Activated CD4-positive, alpha-beta T cell treated with anti-CD3 and anti-CD28 coated beads, Interleukin-2, amount 50 U/mL, for 1 hour (primary cell): ENCODE measurements around the gene NEURL1B.
"Not testable (repeated sequence)": the region's sequence is repeated elsewhere in the genome, so short reads cannot be mapped to it uniquely, and the experiment has no call there.

Source experiments
- DNase-seq: peaks from one replicate; pipeline ENCODE4 v3.0.0-alpha.2; 2020

The NEURL1B gene

GRCh38 chr5:172700365-172701290 is 59.6 kb downstream of the NEURL1B start:
- DNase-seq: no peak

GRCh38 chr5:172701291-172701656 is 60.2 kb downstream of the NEURL1B start:
- no peak for DNase-seq

- no peak for DNase-seq
These were observed 62.9 kb downstream of the NEURL1B start for GRCh38 chr5:172703952-172704351.

GRCh38 chr5:172705576-172706084 is 64.6 kb downstream of the NEURL1B start:
- no peak for DNase-seq

GRCh38 chr5:172706796-172707195 is 65.7 kb downstream of the NEURL1B start:
- DNase-seq: no peak

GRCh38 chr5:172707285-172708182 is 66.5 kb downstream of the NEURL1B start:
- DNase-seq: no peak

- DNase-seq: no peak
These were observed 67.1 kb downstream of the NEURL1B start for GRCh38 chr5:172708183-172708505.

GRCh38 chr5:172710676-172711075 is 69.6 kb downstream of the NEURL1B start:
- no peak for DNase-seq

- DNase-seq: not testable (repeated sequence)
These were observed 70.3 kb downstream of the NEURL1B start for GRCh38 chr5:172711321-172711861.

- DNase-seq: no peak
These were observed 71.5 kb downstream of the NEURL1B start for GRCh38 chr5:172712610-172713009.

GRCh38 chr5:172713113-172713808 is 72.2 kb downstream of the NEURL1B start:
- peak; percentile 73 for DNase-seq

- DNase-seq: no peak
These were observed 72.9 kb downstream of the NEURL1B start for GRCh38 chr5:172713809-172714490.

GRCh38 chr5:172714491-172715420 is 73.7 kb downstream of the NEURL1B start:
- DNase-seq: peak; percentile 70

- DNase-seq: no peak
These were observed 74.3 kb downstream of the NEURL1B start for GRCh38 chr5:172715421-172715780.

- DNase-seq: no peak
These were observed 75.0 kb downstream of the NEURL1B start for GRCh38 chr5:172715931-172716682.

- peak; percentile 84 for DNase-seq
These were observed 75.8 kb downstream of the NEURL1B start for GRCh38 chr5:172716796-172717313.

GRCh38 chr5:172717481-172718195 is 76.6 kb downstream of the NEURL1B start:
- DNase-seq: no peak

- DNase-seq: no peak
These were observed 77.6 kb downstream of the NEURL1B start for GRCh38 chr5:172718527-172719114.

- DNase-seq: no peak
These were observed 78.1 kb downstream of the NEURL1B start for GRCh38 chr5:172719211-172719610.
